OCI-LY3 (cell line): ENCODE results near the gene RASGRF2.

Experiments
- H2AFZ ChIP-seq: fragments of 200-600, 300-600 bp; shearing (Covaris generic); 2 replicates; pipeline ENCODE4 v1.6.0; 2014; ENCODE audit warnings: antibody characterized with exemption, low read depth, low read length
- H3K27ac ChIP-seq: fragments of 200-600, 300-600 bp; sonication (generic); 2 replicates; pipeline ENCODE4 v1.5.1; 2014; ENCODE audit warnings: mild to moderate bottlenecking, low read length, moderate library complexity, mixed read lengths
- H3K27me3 ChIP-seq: fragments of 200-600, 300-600 bp; sonication (generic); 2 replicates; pipeline ENCODE4 v1.6.1; 2014; ENCODE audit warnings: low read depth, low read length, mixed read lengths
- H3K36me3 ChIP-seq: fragments of 200-600, 300-600 bp; sonication (generic); replicated peaks from 2 replicates; pipeline ENCODE3; 2014; ENCODE audit warnings: low read depth, low read length, mixed read lengths
- H3K4me1 ChIP-seq: fragments of 300-600, 200-600 bp; sonication (generic); 2 replicates; pipeline ENCODE4 v1.6.1; 2014; ENCODE audit warnings: low read length, mixed read lengths
- H3K4me2 ChIP-seq: fragments of 200-600, 300-600 bp; sonication (generic); 2 replicates; pipeline ENCODE4 v1.6.1; 2014; ENCODE audit warnings: low read length, mixed read lengths
- H3K4me3 ChIP-seq: fragments of 300-600, 200-600 bp; sonication (generic); 2 replicates; pipeline ENCODE4 v1.5.1; 2014; ENCODE audit warnings: antibody characterized with exemption, mild to moderate bottlenecking, low read length, moderate library complexity
- H3K79me2 ChIP-seq: fragments of 300-600, 200-600 bp; shearing (Covaris generic); 2 replicates; pipeline ENCODE4 v1.6.1; 2014; ENCODE audit warnings: mild to moderate bottlenecking, low read length, mixed read lengths
- H3K9ac ChIP-seq: fragments of 300-600, 200-600 bp; shearing (Covaris generic); 2 replicates; pipeline ENCODE4 v1.6.0; 2014; ENCODE audit warnings: mild to moderate bottlenecking, low read length, moderate library complexity
- H3K9me3 ChIP-seq: fragments of 200-600, 300-600 bp; shearing (Covaris generic); 2 replicates; pipeline ENCODE4 v1.6.1; 2014; ENCODE audit warnings: low read length, mixed read lengths; ENCODE audit not compliant: insufficient read depth
- H4K20me1 ChIP-seq: fragments of 200-600, 300-600 bp; sonication (generic); 2 replicates; pipeline ENCODE4 v1.6.1; 2016; ENCODE audit warnings: low read length, mixed read lengths; ENCODE audit not compliant: insufficient read depth
- EZH2phosphoT487 ChIP-seq: fragments of 200-600 bp; shearing (Covaris generic); IDR thresholded peaks from 2 replicates; pipeline ENCODE4 v1.6.1; 2018; ENCODE audit warnings: antibody characterized with exemption, mixed run types, low read depth
- TF ChIP-seq, protein P1 (sequence below): fragments of 200-600, 300-600 bp; sonication (generic); IDR thresholded peaks from 2 replicates; pipeline ENCODE4 v1.5.1; 2014; ENCODE audit warnings: antibody characterized with exemption, low read length, low read depth

The RASGRF2 gene

DNA sequence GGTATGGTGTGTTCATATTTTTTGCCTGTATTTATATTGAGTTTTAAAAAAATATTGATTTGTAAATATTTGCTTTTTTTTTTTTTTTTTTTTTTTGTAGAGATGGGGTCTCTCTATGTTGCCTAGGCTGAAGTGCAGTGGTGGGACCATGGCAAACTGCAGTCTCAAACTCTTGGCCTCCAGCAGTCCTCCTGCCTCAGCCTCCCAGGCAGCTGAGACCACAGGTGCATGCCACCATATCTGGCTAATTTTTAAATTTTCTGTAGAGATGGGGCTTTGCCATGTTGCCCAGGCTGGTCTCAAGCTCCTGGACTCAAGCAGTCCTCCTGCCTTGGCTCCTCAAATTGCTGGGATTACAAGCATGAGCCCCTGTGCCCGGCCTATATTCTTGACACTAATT lies 78.3 kb downstream of the RASGRF2 start:
- H3K79me2 ChIP-seq, result no peaks in the 10 kb centered on the region
- no peaks in the 10 kb centered on the region for H3K9me3 ChIP-seq
- no peaks in the 10 kb centered on the region for H3K27me3 ChIP-seq
- peaks cover 4% of the 10 kb centered on the region for H3K4me1 ChIP-seq
- no peak overlapping the region for H3K9ac ChIP-seq
- no peak overlapping the region for H3K4me2 ChIP-seq
- H3K27ac ChIP-seq, result no peak overlapping the region
- H3K4me3 ChIP-seq, result no peak overlapping the region
- no peaks in the 10 kb centered on the region for H3K36me3 ChIP-seq
- no peaks in the 10 kb centered on the region for H4K20me1 ChIP-seq
- no peak for TF ChIP-seq EZH2phosphoT487
- TF ChIP-seq, protein P1, sequence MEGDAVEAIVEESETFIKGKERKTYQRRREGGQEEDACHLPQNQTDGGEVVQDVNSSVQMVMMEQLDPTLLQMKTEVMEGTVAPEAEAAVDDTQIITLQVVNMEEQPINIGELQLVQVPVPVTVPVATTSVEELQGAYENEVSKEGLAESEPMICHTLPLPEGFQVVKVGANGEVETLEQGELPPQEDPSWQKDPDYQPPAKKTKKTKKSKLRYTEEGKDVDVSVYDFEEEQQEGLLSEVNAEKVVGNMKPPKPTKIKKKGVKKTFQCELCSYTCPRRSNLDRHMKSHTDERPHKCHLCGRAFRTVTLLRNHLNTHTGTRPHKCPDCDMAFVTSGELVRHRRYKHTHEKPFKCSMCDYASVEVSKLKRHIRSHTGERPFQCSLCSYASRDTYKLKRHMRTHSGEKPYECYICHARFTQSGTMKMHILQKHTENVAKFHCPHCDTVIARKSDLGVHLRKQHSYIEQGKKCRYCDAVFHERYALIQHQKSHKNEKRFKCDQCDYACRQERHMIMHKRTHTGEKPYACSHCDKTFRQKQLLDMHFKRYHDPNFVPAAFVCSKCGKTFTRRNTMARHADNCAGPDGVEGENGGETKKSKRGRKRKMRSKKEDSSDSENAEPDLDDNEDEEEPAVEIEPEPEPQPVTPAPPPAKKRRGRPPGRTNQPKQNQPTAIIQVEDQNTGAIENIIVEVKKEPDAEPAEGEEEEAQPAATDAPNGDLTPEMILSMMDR, result no peak
- no peak overlapping the region for H2AFZ ChIP-seq

DNA sequence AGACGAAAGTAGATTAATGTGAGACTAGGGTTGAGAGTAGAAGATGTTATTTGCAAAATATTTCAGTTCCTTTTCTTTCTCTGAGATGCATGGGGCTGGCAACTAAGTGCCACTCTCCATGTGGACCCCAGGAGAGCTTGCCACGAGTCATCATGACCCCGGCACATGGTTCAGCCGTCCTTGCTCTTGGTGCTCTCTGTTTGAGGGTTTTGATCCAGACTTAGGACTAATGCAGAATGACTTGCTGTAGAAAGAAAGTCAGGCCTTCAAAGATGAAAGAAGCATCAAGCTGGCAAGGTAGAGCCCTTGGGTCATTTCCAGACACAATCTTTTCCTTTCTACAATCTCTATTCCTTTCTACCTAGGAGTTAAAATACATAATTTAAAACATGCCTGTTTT lies 84.7 kb downstream of the RASGRF2 start:
- H3K36me3 ChIP-seq, result peaks cover 2% of the 10 kb centered on the region
- H3K9me3 ChIP-seq, result no peaks in the 10 kb centered on the region
- no peak overlapping the region for H3K4me3 ChIP-seq
- no peak overlapping the region for H2AFZ ChIP-seq
- H3K4me2 ChIP-seq, result peak overlapping the region; percentile 35
- peaks cover 27% of the 10 kb centered on the region for H3K4me1 ChIP-seq
- no peak overlapping the region for H3K9ac ChIP-seq
- H3K27me3 ChIP-seq, result no peaks in the 10 kb centered on the region
- H3K27ac ChIP-seq, result peak overlapping the region; percentile 28
- no peaks in the 10 kb centered on the region for H4K20me1 ChIP-seq
- no peaks in the 10 kb centered on the region for H3K79me2 ChIP-seq
- TF ChIP-seq EZH2phosphoT487, result no peak
- TF ChIP-seq, protein P1, result no peak

DNA sequence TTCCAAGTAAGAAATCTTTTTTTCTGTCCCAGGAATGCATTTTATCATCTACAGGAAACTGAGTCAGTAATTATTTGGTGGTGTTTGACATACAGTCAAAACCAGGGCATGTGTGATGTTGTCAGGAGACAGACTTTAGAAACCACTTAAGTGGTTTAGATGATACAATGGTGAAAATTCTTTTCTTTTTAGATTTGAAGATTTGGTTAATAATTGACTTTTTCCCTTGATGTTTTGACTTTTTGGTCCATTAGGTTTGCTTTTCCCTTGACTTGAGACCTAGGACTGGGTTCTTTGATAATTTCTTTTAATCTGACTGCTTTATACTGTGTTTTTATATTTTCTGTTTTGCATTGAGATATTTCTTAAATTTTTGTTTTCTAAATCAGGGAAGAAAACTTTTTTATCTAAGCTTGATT lies 85.2 kb downstream of the RASGRF2 start:
- Histone ChIP-seq H3K27ac (no peak overlapping the region), H3K79me2 (no peaks in the 10 kb centered on the region), H3K4me1 (peaks cover 27% of the 10 kb centered on the region), H3K36me3 (peaks cover 2% of the 10 kb centered on the region), H3K9me3 (no peaks in the 10 kb centered on the region), H3K9ac (no peak overlapping the region), H3K4me3 (no peak overlapping the region), H3K4me2 (peak overlapping the region; percentile 35; the same call in 1 of the 2 replicates), H3K27me3 (no peaks in the 10 kb centered on the region), H4K20me1 (no peaks in the 10 kb centered on the region), H2AFZ (no peak overlapping the region)
- TF ChIP-seq, protein P1, result no peak
- TF ChIP-seq EZH2phosphoT487, result no peak

DNA sequence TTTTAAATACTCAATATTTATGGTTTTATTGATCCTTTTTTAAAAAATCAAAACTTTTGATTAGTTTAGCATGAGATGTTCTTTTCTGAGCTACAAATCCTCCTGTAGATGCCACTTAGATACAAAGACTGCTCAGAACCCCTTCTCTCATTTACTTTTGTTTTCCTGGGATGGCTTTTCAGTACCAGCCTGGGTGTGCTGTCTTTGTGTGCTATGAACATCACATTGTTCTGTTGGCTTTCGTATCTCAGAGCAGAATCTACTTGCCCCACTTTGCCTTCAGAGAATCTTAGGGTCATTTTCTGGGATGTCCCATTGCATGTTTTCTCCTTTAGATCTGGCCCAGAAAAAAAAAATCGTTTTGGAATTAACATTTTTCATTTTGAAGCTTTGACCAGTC lies 85.9 kb downstream of the RASGRF2 start:
- no peak overlapping the region for H3K4me2 ChIP-seq
- no peaks in the 10 kb centered on the region for H4K20me1 ChIP-seq
- no peaks in the 10 kb centered on the region for H3K27me3 ChIP-seq
- H3K79me2 ChIP-seq, result no peaks in the 10 kb centered on the region
- H3K4me3 ChIP-seq, result no peak overlapping the region
- no peak for TF ChIP-seq EZH2phosphoT487
- TF ChIP-seq, protein P1, result no peak
- H3K27ac ChIP-seq, result no peak overlapping the region
- peaks cover 27% of the 10 kb centered on the region for H3K4me1 ChIP-seq
- no peak overlapping the region for H2AFZ ChIP-seq
- peaks cover 2% of the 10 kb centered on the region for H3K36me3 ChIP-seq
- no peaks in the 10 kb centered on the region for H3K9me3 ChIP-seq
- no peak overlapping the region for H3K9ac ChIP-seq
